Mammary epithelial cell (primary cell): Measurements from ENCODE around the gene FBLIM1.
"Not testable (repeated sequence)": the region's sequence is repeated elsewhere in the genome, so short reads cannot be mapped to it uniquely, and the experiment has no call there.

ENCODE experiments used
- CTCF ChIP-seq, 2 donors: IDR thresholded peaks in 1 of 2; conservative IDR thresholded peaks in 1 of 2; 2 replicates each; pipeline ENCODE4 v1.5.1; 2011 to 2012; ENCODE audit warnings: inconsistent platforms in 2 of 2, low read length in 2 of 2, mild to moderate bottlenecking in 2 of 2, control low read depth in 1 of 2, low read depth in 1 of 2; ENCODE audit not compliant: insufficient read depth in 1 of 2; ENCODE audit errors: extremely low read depth in 1 of 2
- EZH2 ChIP-seq: IDR thresholded peaks from 2 replicates; pipeline ENCODE4 v1.6.1; 2012; ENCODE audit warnings: low read length, inconsistent platforms, borderline replicate concordance

DNA sequence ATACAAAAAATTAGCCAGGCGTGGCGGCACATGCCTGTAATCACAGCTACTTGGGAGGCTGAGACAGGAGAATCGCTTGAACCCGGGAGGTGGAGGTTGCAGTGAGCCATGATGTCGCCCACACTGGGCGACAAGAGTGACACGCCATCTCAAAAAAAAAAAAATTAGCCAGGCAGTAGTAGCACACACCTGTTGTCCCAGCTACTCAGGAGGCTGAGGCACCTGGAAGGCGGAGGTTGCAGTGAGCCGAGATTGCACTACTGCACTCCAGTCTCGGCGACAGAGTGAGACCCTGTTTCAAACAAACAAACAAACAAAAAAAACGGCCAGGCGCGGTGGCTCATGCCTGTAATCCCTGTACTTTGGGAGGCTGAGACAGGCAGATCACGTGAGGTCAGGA is 69.0 kb downstream of the FBLIM1 start:
- not testable (repeated sequence) for TF ChIP-seq CTCF (conservative IDR thresholded peaks at IDR 0.05 in 1 of 2, IDR thresholded peaks at IDR 0.05 in 1 of 2; ENCODE audit: extremely low read depth in 1 of 2, insufficient read depth in 1 of 2, low read depth in 1 of 2, low read length in 2 of 2); EZH2
